Measurements from ENCODE around the gene PRR35.

The PRR35 gene

GRCh38 chr16:528111-529011 lies 31.8 kb upstream of the PRR35 start:
- no peak for DNase-seq (ENCODE audit: low spot score)

- DNase-seq (ENCODE audit: low spot score): no peak
These were observed 31.1 kb upstream of the PRR35 start for GRCh38 chr16:529012-529575.

GRCh38 chr16:530111-530817 lies 29.9 kb upstream of the PRR35 start:
- no peak for DNase-seq (ENCODE audit: low spot score)

GRCh38 chr16:531494-532125 lies 28.6 kb upstream of the PRR35 start:
- DNase-seq (ENCODE audit: low spot score): no peak

- peak; percentile 90 for DNase-seq (ENCODE audit: low spot score)
These were observed 26.6 kb upstream of the PRR35 start for GRCh38 chr16:533391-534123.

GRCh38 chr16:534135-534534 lies 26.1 kb upstream of the PRR35 start:
- DNase-seq (ENCODE audit: low spot score): no peak

- no peak for DNase-seq (ENCODE audit: low spot score)
These were observed 25.2 kb upstream of the PRR35 start for GRCh38 chr16:534856-535445.

GRCh38 chr16:535446-536405 lies 24.5 kb upstream of the PRR35 start:
- DNase-seq (ENCODE audit: low spot score): no peak

GRCh38 chr16:536746-537145 lies 23.4 kb upstream of the PRR35 start:
- no peak for DNase-seq (ENCODE audit: low spot score)

- DNase-seq (ENCODE audit: low spot score): no peak
These were observed 22.5 kb upstream of the PRR35 start for GRCh38 chr16:537415-538335.

GRCh38 chr16:539901-540530 lies 20.2 kb upstream of the PRR35 start:
- no peak for DNase-seq (ENCODE audit: low spot score)

- DNase-seq (ENCODE audit: low spot score): no peak
These were observed 19.4 kb upstream of the PRR35 start for GRCh38 chr16:540645-541340.

- DNase-seq (ENCODE audit: low spot score): peak; percentile 82
These were observed 16.7 kb upstream of the PRR35 start for GRCh38 chr16:543301-544164.

- DNase-seq (ENCODE audit: low spot score): no peak
These were observed 15.7 kb upstream of the PRR35 start for GRCh38 chr16:544517-544916.

- DNase-seq (ENCODE audit: low spot score): no peak
These were observed 13.1 kb upstream of the PRR35 start for GRCh38 chr16:546909-547770.

- DNase-seq (ENCODE audit: low spot score): no peak
These were observed 11.6 kb upstream of the PRR35 start for GRCh38 chr16:548586-548985.
